ENCODE data around the gene IZUMO1. TPM values are rescaled to one million over a fixed set of nuclear protein-coding genes. Genes with fewer than 3 reads are reported as not detected.

The IZUMO1 gene
- total and polyA plus RNA-seq, 2 of the 13 experiments (the other 11 are each of a cell fraction or from before 2014, with no cell fraction given), result 0.07 to 0.22 TPM

- TF ChIP-seq NRL (CRISPR knock-in tag; IDR thresholded peaks at IDR 0.05; ENCODE audit: borderline replicate concordance) (0 out of 2 replicates have a peak, but pooled peaks have one; percentile 34), ZFP91 (CRISPR knock-in tag; IDR thresholded peaks at IDR 0.05; ENCODE audit: borderline replicate concordance) (no peak), ZNF232 (CRISPR knock-in tag; IDR thresholded peaks at IDR 0.05; ENCODE audit: borderline replicate concordance) (no peak), SRY (CRISPR knock-in tag; IDR thresholded peaks at IDR 0.05) (0 out of 2 replicates have a peak, but pooled peaks have one; percentile 28), ZNF670 (CRISPR knock-in tag; IDR thresholded peaks at IDR 0.05; ENCODE audit: borderline replicate concordance) (0 out of 2 replicates have a peak, but pooled peaks have one; percentile 70), BRD4 (CRISPR knock-in tag; IDR thresholded peaks at IDR 0.05) (no peak), KAT2B (IDR thresholded peaks at IDR 0.05; ENCODE audit: borderline replicate concordance, low read depth, low read length) (no peak), DRAP1 (CRISPR knock-in tag; IDR thresholded peaks at IDR 0.05) (peak; percentile 28; the same call in 1 of the 2 replicates), ZFP41 (CRISPR knock-in tag; IDR thresholded peaks at IDR 0.05; ENCODE audit: borderline replicate concordance) (0 out of 2 replicates have a peak, but pooled peaks have one; percentile 66), ZNF720 (CRISPR knock-in tag; IDR thresholded peaks at IDR 0.05) (no peak), ATRX (CRISPR knock-in tag; IDR thresholded peaks at IDR 0.05; ENCODE audit: borderline replicate concordance) (no peak), PRDM10 (CRISPR knock-in tag; IDR thresholded peaks at IDR 0.05; ENCODE audit: low read depth) (no peak), ZNF280D (CRISPR knock-in tag; IDR thresholded peaks at IDR 0.05) (no peak)
Observed at GRCh38 chr19:48714759-48715675, 31.7 kb downstream of the IZUMO1 start (continued).

All from HepG2 (cell line).